GM12875 (cell line): ENCODE measurements around the gene VIPR2.

Experiments used
- H3K4me3 ChIP-seq: one replicate; pipeline ENCODE4 v1.5.1; 2011; ENCODE audit warnings: low read depth, low read length, control low read depth
- CTCF ChIP-seq: IDR thresholded peaks from 2 replicates; pipeline ENCODE4 v1.5.1; 2011; ENCODE audit warnings: low read depth, mild to moderate bottlenecking, control low read depth, inconsistent platforms, low read length, moderate library complexity, borderline replicate concordance; ENCODE audit not compliant: insufficient read depth

VIPR2 gene

GRCh38 chr7:159032322-159032721 is 112.3 kb downstream of the VIPR2 start:
- no peak for TF ChIP-seq CTCF

DNA sequence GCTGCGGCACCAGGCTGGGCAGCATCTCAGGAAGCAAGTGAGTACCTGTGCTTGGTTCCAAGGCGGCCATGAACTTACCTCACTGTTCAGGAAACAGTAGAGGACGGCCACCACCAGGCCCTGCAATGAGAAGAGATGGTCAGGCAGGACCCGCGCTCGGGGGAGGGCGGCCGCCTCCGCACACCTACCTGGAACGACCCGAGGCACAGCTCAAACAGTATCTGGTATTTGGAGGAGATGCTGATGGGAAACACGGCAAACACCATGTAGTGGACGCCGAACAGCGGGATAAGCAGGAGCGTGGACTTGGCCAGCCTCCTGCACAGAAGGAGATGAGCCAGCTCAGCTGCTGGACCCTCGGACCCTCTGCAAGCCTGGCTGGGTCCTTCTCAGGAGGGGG is 112.9 kb downstream of the VIPR2 start:
- H3K4me3 ChIP-seq, result no peak overlapping the region
- TF ChIP-seq CTCF, result no peak

More at GRCh38 chr7:159032322-159032721, 112.3 kb downstream of the VIPR2 start:
- no peak overlapping the region for H3K4me3 ChIP-seq

GRCh38 chr7:159031135-159031701 is 113.4 kb downstream of the VIPR2 start:
- no peak overlapping the region for H3K4me3 ChIP-seq
- no peak for TF ChIP-seq CTCF

DNA sequence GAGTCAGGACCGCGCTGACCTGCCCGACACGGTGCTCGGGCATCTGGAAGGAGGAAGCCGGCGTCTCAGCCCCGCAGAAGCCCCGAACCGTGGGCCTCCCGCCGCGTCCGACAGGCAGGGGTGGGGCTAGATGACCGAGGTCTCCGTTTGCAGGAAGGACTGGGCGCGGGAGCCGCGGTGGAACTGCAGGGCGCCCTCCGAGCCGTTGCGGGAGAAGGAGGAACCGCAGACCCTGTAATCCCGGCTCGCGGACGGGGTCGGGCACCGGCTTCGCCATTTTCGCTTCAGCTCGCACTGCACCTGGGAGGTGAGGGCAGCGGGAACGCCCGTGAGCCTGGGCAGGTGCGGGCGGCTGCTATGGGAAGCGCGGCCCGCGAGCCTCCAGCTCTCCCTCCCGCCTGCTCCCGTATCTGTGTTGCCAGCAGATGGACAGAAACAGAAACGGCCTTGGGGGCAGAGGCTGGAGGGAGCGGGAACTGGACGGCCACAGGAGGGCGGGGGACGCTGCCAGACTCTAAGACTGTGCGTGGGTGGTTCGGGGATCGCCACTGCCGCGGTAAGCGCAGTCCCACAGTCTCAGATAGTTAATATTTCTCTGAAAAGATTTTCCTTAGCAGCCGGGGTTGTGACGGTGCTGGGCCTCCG is 114.1 kb downstream of the VIPR2 start:
- H3K4me3 ChIP-seq, result no peak overlapping the region

DNA sequence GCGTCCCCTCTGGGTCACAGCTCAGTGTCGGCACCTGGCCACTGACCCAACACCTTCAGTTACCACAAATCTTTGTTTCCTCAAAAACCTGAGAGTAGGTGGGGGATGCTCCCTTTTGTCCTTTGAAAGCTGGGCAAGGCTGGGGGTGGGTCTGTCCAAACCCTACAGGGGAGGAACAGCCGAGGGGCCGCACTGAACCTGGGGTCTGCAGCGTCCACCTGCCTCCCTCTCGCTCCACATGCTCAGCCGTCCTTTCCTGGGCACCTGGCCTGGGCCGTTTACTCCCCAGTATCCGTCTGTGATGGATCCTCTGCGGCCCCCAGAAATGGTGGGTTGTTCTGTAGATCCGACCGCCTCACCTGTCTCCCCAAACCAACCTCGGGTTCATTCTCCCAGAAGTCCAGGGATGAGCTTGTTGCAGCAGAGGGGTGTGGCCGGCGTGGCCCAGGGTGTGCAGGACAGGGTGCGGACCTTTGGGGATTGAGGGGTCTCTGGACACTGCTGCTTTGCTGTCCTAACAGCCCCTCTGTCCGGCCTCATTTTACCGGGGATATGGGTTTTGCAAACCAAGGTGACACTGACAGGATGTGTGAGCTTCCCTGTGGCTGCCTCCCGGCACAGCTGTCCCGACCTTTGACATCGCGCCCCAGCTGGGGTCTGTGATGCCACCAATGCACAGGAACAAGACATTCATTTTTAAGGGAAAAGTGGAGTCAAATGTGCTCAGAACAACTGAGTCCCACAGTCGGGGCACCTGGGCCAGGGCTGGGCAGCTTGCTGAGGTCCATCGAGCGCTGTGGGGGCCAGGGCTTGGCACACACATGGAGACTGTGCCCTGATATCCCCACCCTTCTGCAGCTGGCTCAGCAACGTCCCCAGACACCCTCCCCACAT is 115.9 kb downstream of the VIPR2 start:
- TF ChIP-seq CTCF, result no peak
- no peak overlapping the region for H3K4me3 ChIP-seq

More for the DNA sequence above, 114.1 kb downstream of the VIPR2 start:
- TF ChIP-seq CTCF, result no peak

- TF ChIP-seq CTCF, result no peak
- no peak overlapping the region for H3K4me3 ChIP-seq
These were observed 116.7 kb downstream of the VIPR2 start for GRCh38 chr7:159027789-159028507.
